Natural killer cell (primary cell): ENCODE data around the gene SLC46A1. TPM values are rescaled to one million over a fixed set of nuclear protein-coding genes. Genes with fewer than 3 reads are reported as not detected.
A peak's percentile ranks its signal among the peaks of the same experiment; 100 is the strongest.

Experiments
- ATAC-seq, 3 donors: fragments of 150-1000 bp in 2 of 3; fragments of 200-7000 bp in 1 of 3; cut with Tn5 transposase; 1 replicate in 1 of 3; 2 replicates in 2 of 3; pipeline ENCODE4 v1.10.0; 2021; ENCODE audit warnings: mild to moderate bottlenecking in 2 of 3, moderate library complexity in 2 of 3
- DNase-seq, 2 donors: peaks; one replicate each; pipeline versions ENCODE4 v3.0.0 to v3.0.0-alpha.2; 2013 to 2021; ENCODE audit warnings: mixed read lengths in 1 of 2
- H3K27ac ChIP-seq: one replicate; pipeline ENCODE4 v1.5.1; 2013; ENCODE audit warnings: mild to moderate bottlenecking, low read length
- H3K27me3 ChIP-seq: one replicate; pipeline ENCODE4 v1.6.1; 2013; ENCODE audit warnings: low read length; ENCODE audit not compliant: control insufficient read depth, insufficient read depth
- H3K36me3 ChIP-seq: one replicate; pipeline ENCODE4 v1.6.1; 2013; ENCODE audit warnings: low read length; ENCODE audit not compliant: control insufficient read depth, insufficient read depth
- H3K4me1 ChIP-seq: one replicate; pipeline ENCODE4 v1.6.1; 2013; ENCODE audit warnings: low read length; ENCODE audit not compliant: control insufficient read depth, insufficient read depth
- H3K4me3 ChIP-seq: one replicate; pipeline ENCODE4 v1.5.1; 2013; ENCODE audit warnings: low read length
- H3K9me3 ChIP-seq: one replicate; pipeline ENCODE4 v1.6.1; 2013; ENCODE audit warnings: low read length; ENCODE audit not compliant: control insufficient read depth, insufficient read depth
- H3K27ac Mint-ChIP-seq, 2 donors: one replicate each; pipeline ENCODE4 v1.8.0; 2022; ENCODE audit warnings: mild to moderate bottlenecking in 2 of 2, mixed read lengths in 2 of 2, moderate library complexity in 1 of 2
- H3K27me3 Mint-ChIP-seq, 2 donors: one replicate each; pipeline ENCODE4 v1.8.0; 2022; ENCODE audit warnings: low read depth in 2 of 2, mixed read lengths in 2 of 2
- H3K36me3 Mint-ChIP-seq: one replicate; pipeline ENCODE4 v1.8.0; 2022; ENCODE audit warnings: mixed read lengths
- H3K4me1 Mint-ChIP-seq, 2 donors: one replicate each; pipeline ENCODE4 v1.8.0; 2022; ENCODE audit warnings: mixed read lengths in 2 of 2
- H3K4me3 Mint-ChIP-seq: one replicate; pipeline ENCODE4 v1.8.0; 2022; ENCODE audit warnings: mild to moderate bottlenecking, moderate library complexity, mixed read lengths
- H3K9me3 Mint-ChIP-seq, 2 donors: one replicate each; pipeline ENCODE4 v1.8.0; 2022; ENCODE audit warnings: mixed read lengths in 2 of 2
- CTCF ChIP-seq: fragments of 200-600 bp; IDR thresholded peaks from one replicate; pipeline ENCODE4 v1.8.0; 2022; ENCODE audit warnings: antibody characterized with exemption
- WGBS: methylation state at CpG from one replicate; pipeline ENCODE4 v1.1.7; 2013; ENCODE audit warnings: missing lambda C conversion rate; ENCODE audit not compliant: insufficient coverage; 5-methylcytosine and 5-hydroxymethylcytosine counted together
- intact Hi-C: fragments of 100-400 bp; cut with micrococcal nuclease; formaldehyde crosslinking; loops from one replicate; pipeline ENCODE4 v1.14.2; 2022
- total RNA-seq, 4 donors: library from RNA; stranded (reverse); fragments of 120-200 nt in 1 of 4; gene quantifications; one replicate each; pipeline versions ENCODE4 v1.2.3 to v1.2.4, GENCODE V29; 2013 to 2022

Gene SLC46A1
- total RNA-seq, 3 donors from 2014 or later (not counting 1 experiment from before 2014, with no cell fraction given) = 0.54 to 0.84 (median 0.55) TPM

- peak; percentile 98 to 100 (median 98) for ATAC-seq
- under 1% methylated on average over 80 of the region's 80 CpGs for WGBS
- Histone ChIP-seq H3K27ac (peak within 1 kb of the TSS; percentile 78), H3K27me3 (no peaks in the 10 kb centered on the region), H3K9me3 (no peaks in the 10 kb centered on the region), H3K4me1 (peaks cover 15% of the 10 kb centered on the region), H3K36me3 (peaks cover 46% of the 10 kb centered on the region), H3K4me3 (peak within 1 kb of the TSS; percentile 76)
- Mint-ChIP-seq H3K27ac (peak within 1 kb of the TSS; percentile 94), H3K36me3 (no peaks in the 10 kb centered on the region), H3K4me1 (peaks cover 24 to 26% of the 10 kb centered on the region in 2 donors), H3K9me3 (no peaks in the 10 kb centered on the region), H3K27me3 (no peaks in the 10 kb centered on the region), H3K4me3 (peak within 1 kb of the TSS; percentile 97)
- TF ChIP-seq CTCF = no peak
- intact Hi-C loops = loop anchor here (1.0 kb wide), 2 partner anchors 22 to 38 kb away; partner anchors contain the start of genes IFT20, TMEM97 and TNFAIP1
- DNase-seq = peak; percentile 95 to 97
These were observed 48.7 kb downstream of the SLC46A1 start, which contains the start of gene POLDIP2 for GRCh38 chr17:28357061-28357900. Gene POLDIP2 (minus strand): TSS chr17:28357527. CDS start chr17:28357448, 79 bp downstream.

- no peak for DNase-seq
- Mint-ChIP-seq H3K27me3 (no peaks in the 10 kb centered on the region), H3K36me3 (no peaks in the 10 kb centered on the region), H3K4me1 (no peaks in the 10 kb centered on the region), H3K27ac (no peak overlapping the region), H3K9me3 (no peaks in the 10 kb centered on the region), H3K4me3 (no peak overlapping the region)
- Histone ChIP-seq H3K4me3 (no peak overlapping the region), H3K27me3 (no peaks in the 10 kb centered on the region), H3K4me1 (no peaks in the 10 kb centered on the region), H3K27ac (no peak overlapping the region), H3K36me3 (peaks cover 80% of the 10 kb centered on the region), H3K9me3 (no peaks in the 10 kb centered on the region)
- no peak for TF ChIP-seq CTCF
- intact Hi-C loops = no loop called here
- ATAC-seq = no peak
- 100% methylated on average over 7 of the region's 7 CpGs for WGBS
These were observed 55.7 kb downstream of the SLC46A1 start for GRCh38 chr17:28350271-28350670.

DNA sequence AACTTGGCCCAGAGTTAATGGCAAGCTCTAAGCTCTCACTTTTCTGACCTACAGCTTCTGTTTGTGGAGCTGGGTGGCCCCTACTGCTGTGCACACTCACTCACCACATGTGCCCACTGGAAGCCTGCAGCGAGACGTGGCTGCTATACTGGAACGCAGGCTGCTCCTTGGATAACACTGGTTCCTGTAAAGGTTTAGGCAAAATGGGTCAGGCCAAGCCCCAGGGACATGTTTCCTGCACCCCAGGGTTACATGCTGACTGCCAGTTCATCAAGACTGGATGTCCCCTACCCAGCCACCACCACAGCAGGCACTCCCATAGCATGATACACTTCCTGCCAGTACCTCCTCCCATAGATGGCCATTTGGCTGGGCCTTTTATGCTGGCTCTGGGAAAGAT, 57.0 kb downstream of the SLC46A1 start:
- H3K4me3 ChIP-seq = no peak overlapping the region
- no peak overlapping the region for H3K27ac Mint-ChIP-seq
- H3K9me3 Mint-ChIP-seq = no peaks in the 10 kb centered on the region
- H3K27ac ChIP-seq = no peak overlapping the region
- 77% methylated on average over 3 of the region's 3 CpGs for WGBS
- TF ChIP-seq CTCF = no peak
- H3K4me3 Mint-ChIP-seq = no peak overlapping the region
- no peaks in the 10 kb centered on the region for H3K27me3 ChIP-seq
- no peak for DNase-seq
- ATAC-seq = no peak
- no peaks in the 10 kb centered on the region for H3K27me3 Mint-ChIP-seq
- H3K36me3 Mint-ChIP-seq = no peaks in the 10 kb centered on the region
- peaks cover 81% of the 10 kb centered on the region for H3K36me3 ChIP-seq
- intact Hi-C loops = no loop called here
- H3K4me1 ChIP-seq = no peaks in the 10 kb centered on the region
- no peaks in the 10 kb centered on the region for H3K9me3 ChIP-seq
- H3K4me1 Mint-ChIP-seq = no peaks in the 10 kb centered on the region
